ENCODE measurements around the gene CADM4.

The CADM4 gene

DNA sequence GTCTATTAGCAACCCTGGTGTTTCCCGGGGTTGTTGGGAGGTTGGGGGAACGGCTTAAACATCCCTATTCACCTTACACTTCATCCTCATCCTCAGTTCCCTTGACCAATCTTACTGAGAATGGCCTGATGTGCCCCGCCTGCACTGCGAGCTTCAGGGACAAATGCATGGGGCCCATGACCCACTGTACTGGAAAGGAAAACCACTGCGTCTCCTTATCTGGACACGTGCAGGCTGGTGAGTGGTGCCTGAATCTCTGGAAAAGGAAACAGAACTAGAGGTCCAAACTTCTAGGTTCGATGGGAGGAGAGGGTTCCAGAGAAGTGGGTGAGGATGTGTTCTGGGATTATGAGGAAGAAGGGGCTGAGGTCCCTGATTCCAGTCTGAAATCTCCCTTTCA lies 58.2 kb downstream of the CADM4 start:
- DNase-seq (ENCODE audit: low spot score), result no peak

DNA sequence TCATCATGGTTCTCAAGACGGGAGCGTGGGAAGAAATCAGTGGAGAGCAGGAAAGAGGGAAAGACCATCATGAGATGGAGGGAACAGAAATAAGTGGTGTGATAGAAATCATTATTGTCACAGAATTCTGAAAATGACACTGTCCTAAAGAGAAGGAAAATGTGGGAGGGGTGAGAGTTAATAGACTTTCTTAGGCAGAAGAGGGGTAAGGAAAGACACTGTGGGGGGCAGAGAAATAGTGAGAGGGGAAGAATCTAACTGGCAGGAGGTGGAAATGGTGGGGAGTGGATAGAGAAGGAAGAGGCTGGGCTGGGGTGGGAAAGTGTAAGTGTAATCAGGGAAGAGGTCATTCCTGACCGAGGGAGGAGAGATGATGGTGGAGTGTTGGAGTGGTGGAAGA lies 60.9 kb downstream of the CADM4 start:
- DNase-seq (ENCODE audit: low spot score), result no peak
- in situ Hi-C loops (cut with MboI; ENCODE audit: low pct_unique_long_range_greater_than_20kb, low sequenced_read_pairs, unreplicated experiment), result no loop called here
- TF ChIP-seq, protein P1, sequence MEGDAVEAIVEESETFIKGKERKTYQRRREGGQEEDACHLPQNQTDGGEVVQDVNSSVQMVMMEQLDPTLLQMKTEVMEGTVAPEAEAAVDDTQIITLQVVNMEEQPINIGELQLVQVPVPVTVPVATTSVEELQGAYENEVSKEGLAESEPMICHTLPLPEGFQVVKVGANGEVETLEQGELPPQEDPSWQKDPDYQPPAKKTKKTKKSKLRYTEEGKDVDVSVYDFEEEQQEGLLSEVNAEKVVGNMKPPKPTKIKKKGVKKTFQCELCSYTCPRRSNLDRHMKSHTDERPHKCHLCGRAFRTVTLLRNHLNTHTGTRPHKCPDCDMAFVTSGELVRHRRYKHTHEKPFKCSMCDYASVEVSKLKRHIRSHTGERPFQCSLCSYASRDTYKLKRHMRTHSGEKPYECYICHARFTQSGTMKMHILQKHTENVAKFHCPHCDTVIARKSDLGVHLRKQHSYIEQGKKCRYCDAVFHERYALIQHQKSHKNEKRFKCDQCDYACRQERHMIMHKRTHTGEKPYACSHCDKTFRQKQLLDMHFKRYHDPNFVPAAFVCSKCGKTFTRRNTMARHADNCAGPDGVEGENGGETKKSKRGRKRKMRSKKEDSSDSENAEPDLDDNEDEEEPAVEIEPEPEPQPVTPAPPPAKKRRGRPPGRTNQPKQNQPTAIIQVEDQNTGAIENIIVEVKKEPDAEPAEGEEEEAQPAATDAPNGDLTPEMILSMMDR (IDR thresholded peaks at IDR 0.05; ENCODE audit: extremely low read depth, insufficient read depth, missing control alignments), result no peak

More for the DNA sequence above, 58.2 kb downstream of the CADM4 start:
- in situ Hi-C loops (cut with MboI; ENCODE audit: low pct_unique_long_range_greater_than_20kb, low sequenced_read_pairs, unreplicated experiment), result no loop called here
- TF ChIP-seq, protein P1 (IDR thresholded peaks at IDR 0.05; ENCODE audit: extremely low read depth, insufficient read depth, missing control alignments), result no peak

DNA sequence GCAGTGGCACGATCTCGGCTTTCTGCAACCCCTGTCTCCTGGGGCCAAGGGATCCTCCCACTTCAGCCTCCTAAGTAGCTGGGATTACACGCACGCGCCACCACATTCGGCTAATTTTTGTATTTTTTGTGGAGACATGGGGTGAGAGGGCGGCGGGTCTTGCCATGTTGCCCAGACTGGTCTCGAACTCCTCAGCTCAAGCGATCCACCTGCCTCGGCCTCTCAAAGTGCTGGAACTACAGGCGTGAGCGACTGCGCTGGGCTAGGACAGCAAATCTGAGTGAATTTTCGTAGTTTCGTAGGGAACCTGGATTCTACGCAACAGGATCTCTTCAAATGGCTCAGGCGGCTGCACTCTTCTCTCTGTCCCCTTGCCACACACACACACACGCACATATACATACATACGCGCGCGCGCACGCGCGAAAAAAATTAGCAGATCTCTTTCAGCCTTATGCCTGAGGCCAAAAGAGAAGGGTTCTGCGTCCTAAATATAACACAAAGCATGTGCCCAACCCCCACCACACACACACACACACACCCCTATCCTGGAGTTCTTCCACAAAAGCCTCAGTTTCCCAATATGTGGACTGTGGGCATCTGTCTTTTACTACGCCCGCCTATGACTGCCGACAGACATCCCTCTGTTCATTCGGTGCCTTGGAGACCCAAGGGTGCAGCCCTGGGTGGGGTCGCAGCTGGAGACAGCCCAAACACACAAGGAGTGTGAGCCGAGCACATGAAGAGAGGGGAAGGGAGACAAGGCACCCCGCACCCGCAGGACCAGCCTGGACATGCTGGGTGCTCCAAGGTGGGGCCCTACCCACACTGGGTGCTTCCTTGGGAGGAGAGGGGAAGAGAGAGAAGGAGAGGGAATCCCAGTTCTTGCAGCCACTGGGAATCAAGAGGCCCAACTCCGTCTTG lies 63.4 kb downstream of the CADM4 start:
- in situ Hi-C loops (cut with MboI; ENCODE audit: low pct_unique_long_range_greater_than_20kb, low sequenced_read_pairs, unreplicated experiment), result no loop called here
- TF ChIP-seq, protein P1 (IDR thresholded peaks at IDR 0.05; ENCODE audit: extremely low read depth, insufficient read depth, missing control alignments), result no peak
- no peak for DNase-seq (ENCODE audit: low spot score)

DNA sequence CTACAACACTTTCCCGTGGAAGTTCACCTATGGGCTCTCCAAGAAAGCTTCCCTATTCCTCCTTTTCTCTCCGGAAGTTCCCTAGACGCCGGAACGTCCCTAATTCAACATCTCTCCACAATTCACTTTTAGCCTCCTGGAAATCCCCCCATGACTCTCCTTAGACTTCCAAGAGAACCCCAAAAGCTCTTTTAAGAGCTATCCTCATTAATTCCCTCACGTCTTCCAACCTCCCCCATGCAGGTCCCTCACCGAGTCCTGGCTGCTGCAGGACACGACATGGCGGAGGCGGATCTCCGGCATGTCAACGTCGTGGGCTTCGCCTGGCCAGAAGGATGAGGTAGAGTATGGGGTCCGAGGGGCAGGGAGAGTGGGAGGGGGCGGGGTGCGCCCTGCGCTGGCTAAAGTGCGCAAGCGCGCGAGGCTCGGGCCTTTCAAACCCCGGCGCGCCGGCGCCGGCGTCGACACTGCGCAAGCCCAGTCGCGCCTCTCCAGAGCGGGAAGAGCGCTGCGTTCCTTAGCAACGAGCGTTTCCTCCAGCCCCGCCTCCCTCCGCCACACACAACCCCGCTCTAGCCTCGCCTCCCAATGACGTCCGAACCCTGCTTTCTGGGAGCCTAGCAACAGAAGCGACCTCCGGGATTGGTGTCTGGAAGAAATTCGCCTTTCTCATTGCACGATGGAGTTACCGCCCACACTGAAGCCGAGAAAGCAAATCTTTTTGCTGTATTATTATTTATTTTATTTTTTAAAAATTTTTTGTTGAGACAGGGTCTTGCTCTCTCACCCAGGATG lies 64.3 kb downstream of the CADM4 start, which contains the start of the genes PINLYP and XRCC1:
Gene PINLYP, plus strand, starts transcription at position 646 of the 795 bp plus-strand sequence. CDS start 1,391 bp downstream, outside the sequence.
Gene XRCC1, minus strand, starts transcription at position 372 of the 795 bp plus-strand sequence. Its CDS starts 69 bp downstream, at position 303.
- TF ChIP-seq, protein P1 (IDR thresholded peaks at IDR 0.05; ENCODE audit: extremely low read depth, insufficient read depth, missing control alignments), result no peak
- peak; percentile 98 for DNase-seq (ENCODE audit: low spot score)
- in situ Hi-C loops (cut with MboI; ENCODE audit: low pct_unique_long_range_greater_than_20kb, low sequenced_read_pairs, unreplicated experiment), result no loop called here

DNA sequence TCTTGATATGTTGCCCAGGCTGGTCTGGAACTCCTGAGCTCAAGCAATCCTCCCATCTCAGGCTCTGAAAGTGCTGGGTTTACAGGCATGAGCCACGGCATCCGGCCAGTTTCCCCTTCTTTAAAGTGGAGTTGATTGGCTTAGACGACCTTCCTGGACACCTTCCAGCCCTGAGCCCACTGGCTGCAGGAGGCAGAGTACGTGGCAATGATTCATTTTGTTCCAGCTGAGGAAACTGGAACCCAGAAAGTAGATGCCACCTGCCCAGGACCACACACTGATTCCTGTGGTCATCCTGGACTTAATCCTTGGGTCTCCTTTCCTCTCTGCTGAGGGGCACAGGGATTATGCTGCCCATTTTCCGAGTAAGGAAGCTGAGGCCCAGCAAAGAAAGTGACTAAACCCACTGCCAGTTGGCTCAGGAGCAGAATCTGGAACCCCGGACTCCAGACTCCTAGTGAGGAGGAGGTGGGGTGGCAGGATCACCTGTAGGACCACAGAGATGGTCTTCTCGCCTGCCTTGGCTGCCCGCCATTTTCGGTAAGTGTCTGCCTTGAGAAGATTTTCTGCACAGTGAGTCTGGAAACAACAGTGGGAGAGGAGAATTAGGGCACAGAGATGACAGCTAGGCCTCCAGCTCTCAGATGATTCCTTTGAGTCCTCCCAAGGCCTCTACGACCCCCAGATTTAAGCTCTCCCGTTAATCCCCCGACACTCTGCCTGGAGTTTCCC lies 65.1 kb downstream of the CADM4 start:
- TF ChIP-seq, protein P1 (IDR thresholded peaks at IDR 0.05; ENCODE audit: extremely low read depth, insufficient read depth, missing control alignments), result no peak
- in situ Hi-C loops (cut with MboI; ENCODE audit: low pct_unique_long_range_greater_than_20kb, low sequenced_read_pairs, unreplicated experiment), result no loop called here
- DNase-seq (ENCODE audit: low spot score), result no peak

Data from GM13977 (cell line).